NCI-H1694 treated with DMSO at 0.1 percent for 48 hours (cell line): ENCODE measurements around the gene CCDC117.
"Not testable (repeated sequence)": the region's sequence is repeated elsewhere in the genome, so short reads cannot be mapped to it uniquely, and the experiment has no call there.

Experiments
- DNase-seq: peaks from one replicate; lab custom pipeline; 2025; lab: John Stamatoyannopoulos, UW

The CCDC117 gene, protein sequence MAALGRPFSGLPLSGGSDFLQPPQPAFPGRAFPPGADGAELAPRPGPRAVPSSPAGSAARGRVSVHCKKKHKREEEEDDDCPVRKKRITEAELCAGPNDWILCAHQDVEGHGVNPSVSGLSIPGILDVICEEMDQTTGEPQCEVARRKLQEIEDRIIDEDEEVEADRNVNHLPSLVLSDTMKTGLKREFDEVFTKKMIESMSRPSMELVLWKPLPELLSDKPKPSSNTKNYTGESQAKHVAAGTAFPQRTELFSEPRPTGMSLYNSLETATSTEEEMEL

DNA sequence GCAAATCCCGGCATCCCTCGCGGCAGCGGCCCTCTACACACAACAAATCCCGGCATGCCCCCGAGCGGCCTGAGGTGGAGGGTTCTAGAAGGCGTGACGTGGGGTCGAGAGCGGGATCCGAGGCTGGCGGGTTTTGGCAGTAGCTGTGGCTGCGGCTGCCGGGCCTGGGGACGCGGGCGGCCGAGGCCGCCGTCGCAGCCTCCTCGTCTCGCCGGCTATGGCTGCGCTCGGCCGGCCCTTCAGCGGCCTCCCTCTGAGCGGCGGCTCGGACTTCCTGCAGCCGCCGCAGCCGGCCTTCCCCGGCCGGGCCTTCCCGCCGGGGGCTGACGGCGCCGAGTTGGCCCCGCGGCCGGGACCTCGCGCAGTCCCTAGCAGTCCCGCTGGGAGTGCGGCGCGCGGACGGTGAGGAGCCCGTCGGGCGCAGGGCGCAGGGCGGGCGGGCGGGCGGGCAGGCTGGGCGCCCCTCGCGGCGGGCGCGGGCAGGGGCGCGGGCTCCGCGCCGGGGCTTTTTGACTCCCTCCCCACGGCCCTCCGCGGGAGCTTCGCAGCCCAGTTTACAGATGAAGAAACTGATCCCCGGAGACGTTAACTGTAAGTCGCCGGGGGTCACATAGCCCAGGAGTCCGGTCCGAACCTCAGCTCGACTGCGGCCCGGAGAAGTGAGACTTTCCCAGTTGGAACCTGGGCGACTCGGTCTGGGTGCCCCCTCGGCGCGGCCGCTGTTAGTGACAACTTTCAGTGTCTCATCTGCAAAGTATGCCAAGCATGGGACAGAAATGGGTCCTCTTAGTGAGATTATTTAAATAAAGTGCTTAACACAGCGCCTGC is at the start of gene CCDC117:
CCDC117 (plus strand) TSS at position 63 of the 828 bp plus-strand sequence; CDS start at position 218, 155 bp downstream.
- peak; percentile 76 for DNase-seq

DNA sequence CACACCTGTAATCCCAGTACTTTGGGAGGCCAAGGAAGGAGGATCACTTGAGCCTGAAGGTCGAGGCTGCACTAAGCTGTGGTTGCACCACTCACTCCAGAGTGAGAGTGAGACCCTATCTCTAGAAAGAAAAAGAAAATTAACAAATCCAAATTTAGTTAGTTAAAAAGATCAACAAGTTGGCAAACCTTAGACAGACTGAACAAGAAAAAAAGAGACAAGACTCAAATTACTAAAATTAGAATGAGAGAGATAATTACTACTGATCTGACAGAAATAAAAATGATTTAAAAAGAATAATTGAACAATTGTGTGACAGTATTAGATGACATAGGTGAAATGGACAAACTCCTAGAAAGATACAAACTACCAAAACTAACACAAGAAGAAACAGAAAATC is 44.5 kb upstream of the CCDC117 start:
- no peak for DNase-seq

DNA sequence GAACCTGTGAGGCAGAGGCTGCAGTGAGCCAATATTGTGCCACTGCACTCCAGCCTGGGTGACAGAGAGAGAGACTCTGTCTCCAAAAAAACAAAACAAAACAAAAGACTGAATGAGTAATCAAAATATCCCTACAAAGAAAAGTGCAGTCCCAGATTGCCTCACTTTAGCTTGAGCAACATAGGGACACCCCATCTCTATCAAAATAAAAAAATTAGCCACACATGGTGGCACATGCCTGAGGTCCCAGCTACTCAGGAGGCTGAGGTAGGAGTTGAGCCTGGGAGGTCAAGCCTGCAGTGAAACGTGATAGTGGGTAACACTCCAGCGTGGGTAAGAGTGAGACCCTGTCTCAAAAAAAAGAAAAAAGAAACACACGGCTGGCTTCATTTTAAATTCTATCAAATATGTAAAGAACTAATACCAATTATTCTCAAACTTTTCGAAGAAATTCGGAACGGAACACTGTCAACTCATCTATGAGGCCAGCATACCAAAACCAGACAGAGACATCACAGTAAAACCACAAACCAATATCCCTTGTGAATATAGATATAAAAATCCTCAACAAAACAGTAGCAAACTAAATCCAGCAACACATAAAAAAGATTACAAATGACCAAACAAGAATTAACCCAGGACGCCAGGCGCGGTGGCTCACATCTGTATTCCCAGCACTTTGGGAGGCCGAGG is 43.7 kb upstream of the CCDC117 start:
- no peak for DNase-seq

GRCh38 chr22:28730179-28730578 is 42.3 kb upstream of the CCDC117 start:
- DNase-seq, result no peak

GRCh38 chr22:28734393-28734792 is 38.1 kb upstream of the CCDC117 start:
- no peak for DNase-seq

DNA sequence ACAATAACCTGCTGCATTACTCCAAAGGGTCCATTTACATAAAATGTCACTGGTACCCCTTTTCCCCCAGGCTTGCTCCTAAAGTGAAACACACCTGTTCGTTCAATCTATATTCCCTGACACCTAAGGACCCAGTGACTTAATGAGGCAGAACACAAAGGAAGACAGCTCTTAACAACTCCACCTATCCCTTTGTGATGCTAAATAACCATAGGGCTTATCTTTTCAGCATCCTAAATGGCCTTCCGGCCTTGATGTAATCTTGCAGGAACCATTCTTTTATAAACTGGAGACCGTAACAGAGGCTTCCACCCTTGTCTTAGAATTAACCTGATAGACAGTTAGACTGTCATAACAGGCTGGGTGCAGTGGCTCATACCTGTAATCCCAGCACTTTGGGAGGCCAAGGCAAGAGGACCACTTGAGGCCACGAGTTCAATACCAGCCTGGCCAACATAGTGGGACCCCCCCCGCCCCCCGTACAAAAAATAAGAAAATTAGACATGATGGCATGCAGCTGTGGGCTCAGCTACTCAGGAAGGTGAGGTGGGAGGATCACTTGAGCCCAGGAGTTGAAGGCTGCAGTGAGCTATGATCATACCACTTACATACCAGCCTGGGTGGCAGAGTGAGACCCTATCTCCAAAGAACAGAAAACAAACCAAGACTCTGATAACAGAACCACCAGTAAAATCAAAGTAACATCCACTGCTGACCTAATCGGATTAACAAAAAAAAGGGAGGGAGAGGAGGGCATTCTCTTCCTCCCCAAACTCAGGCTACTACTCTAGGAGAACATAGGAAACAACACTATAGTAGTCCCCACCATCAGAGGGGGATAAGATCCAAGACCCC is 36.0 kb upstream of the CCDC117 start:
- DNase-seq, result no peak

GRCh38 chr22:28737701-28738100 is 34.8 kb upstream of the CCDC117 start:
- DNase-seq, result no peak

- DNase-seq, result not testable (repeated sequence)
These were observed 33.6 kb upstream of the CCDC117 start for GRCh38 chr22:28738876-28739275.

- no peak for DNase-seq
These were observed 31.2 kb upstream of the CCDC117 start for GRCh38 chr22:28741200-28741784.

- peak; percentile 96 for DNase-seq
These were observed 30.5 kb upstream of the CCDC117 start, which contains the start of the genes CHEK2 and HSCB for GRCh38 chr22:28741785-28742561. Gene CHEK2 (minus strand): TSS chr22:28741820. CDS start chr22:28734721, 7,099 bp downstream. Gene HSCB (plus strand): TSS chr22:28742039. CDS start chr22:28742096, 57 bp downstream.

DNA sequence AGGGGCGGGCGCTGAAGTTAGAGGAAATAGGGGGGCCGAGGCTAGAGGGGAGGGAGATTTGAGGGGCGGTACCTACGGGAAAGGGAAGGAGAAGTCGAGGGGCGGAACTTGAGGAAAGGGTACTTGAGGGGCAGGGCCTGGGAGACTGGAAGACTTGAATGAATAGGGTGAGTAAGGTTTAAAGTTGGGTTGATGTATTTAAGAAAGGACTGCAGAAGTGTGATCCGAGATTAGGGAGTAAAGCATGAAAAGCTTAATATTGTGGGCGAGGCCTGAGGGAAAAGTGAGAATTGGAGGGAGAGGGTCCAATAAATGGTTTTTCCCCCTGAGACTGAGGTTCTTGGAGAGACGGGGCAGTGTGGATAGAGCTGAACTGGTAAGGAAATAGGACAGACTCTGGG is 29.9 kb upstream of the CCDC117 start:
- DNase-seq, result no peak

- no peak for DNase-seq
These were observed 28.6 kb upstream of the CCDC117 start for GRCh38 chr22:28743852-28744251.

GRCh38 chr22:28750471-28750881 is 22.0 kb upstream of the CCDC117 start:
- DNase-seq, result no peak

GRCh38 chr22:28754512-28754911 is 18.0 kb upstream of the CCDC117 start:
- not testable (repeated sequence) for DNase-seq

- DNase-seq, result no peak
These were observed 12.5 kb upstream of the CCDC117 start for GRCh38 chr22:28759861-28760560.

DNA sequence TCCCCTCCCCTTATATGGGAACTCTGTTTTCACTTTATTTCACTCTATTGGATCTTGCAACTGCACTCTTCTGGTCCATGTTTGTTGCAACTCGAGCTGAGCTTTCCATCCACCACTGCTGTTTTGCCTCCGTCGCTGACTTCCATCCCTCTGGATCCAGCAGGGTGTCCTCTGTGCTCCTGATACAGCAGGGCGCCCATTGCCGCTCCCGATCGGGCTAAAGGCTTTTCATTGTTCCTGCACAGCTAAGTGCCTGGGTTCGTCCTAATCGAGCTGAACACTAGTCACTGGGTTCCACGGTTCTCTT is 11.1 kb upstream of the CCDC117 start:
- DNase-seq, result no peak

- not testable (repeated sequence) for DNase-seq
These were observed 10.5 kb upstream of the CCDC117 start for GRCh38 chr22:28762000-28762399.

DNA sequence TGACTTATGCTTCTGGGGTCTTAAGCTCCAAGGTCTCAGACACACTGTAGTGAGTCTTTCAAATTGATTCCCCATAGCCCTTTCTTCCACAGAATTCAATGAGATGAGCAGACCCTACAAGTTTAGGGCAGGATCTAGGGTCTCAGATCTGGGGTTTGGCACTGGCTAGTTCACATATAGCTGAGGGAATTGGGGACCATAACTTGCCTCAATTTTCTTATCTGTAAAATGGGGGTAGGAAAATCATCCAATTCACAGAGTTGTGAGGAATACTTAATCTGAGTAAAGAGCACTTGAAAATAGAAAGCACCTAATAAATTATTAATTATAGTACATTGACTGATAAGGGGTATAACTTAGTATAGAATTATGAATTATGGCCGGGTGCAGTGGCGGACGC is 5.9 kb upstream of the CCDC117 start:
- no peak for DNase-seq

GRCh38 chr22:28768701-28769393 is 3.6 kb upstream of the CCDC117 start:
- no peak for DNase-seq
